ENCODE results near the gene CNN3.

The CNN3 gene

DNA sequence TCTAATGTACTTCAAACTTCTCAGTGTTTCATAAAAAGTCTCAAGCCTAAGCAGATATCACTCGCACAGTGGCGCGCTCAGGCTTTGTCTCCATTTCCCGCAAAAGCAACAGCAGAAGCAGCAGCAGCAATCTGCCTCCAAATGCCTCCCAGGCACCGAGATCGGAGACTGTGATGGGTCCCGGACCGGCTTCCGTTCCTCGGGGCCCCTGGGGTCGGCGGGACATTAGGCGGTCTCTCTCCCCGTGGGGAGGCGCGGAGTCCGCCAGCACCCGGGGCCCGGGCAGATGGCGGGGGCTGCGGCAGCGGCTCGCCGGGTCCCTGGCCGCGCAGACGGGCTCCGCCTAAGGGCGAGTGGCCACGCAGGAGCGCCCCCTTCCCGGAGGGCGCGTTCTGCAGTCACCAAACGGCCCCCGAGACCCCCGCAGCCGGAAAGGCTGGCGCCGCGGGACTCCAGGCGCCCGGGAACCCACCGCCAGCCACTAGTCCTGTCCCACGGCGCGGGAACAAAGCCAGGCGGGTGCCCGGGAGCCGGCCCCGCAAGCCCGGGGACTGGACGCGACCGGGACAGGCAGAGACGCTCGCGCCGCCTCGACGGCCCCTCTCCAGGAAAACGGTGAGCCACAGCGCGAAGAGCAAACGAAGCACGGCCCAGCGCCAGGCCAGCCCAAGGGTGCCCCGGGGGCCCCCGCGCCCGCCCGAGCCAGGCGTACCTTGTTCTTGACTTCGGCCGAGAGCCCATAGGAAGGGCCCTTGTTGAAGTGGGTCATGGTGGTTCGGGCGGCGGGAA, 590 bp downstream of the CNN3 start:
- ATAC-seq (replicated peaks; ENCODE audit: extremely low read depth, poor library complexity, severe bottlenecking), result no peak
- no peak overlapping the region for H3K27ac Mint-ChIP-seq (ENCODE audit: low read depth)
- no peak for DNase-seq (ENCODE audit: low spot score in 2 of 2)
- H3K4me1 Mint-ChIP-seq, result peaks cover 14% of the 10 kb centered on the region
- H3K9me3 Mint-ChIP-seq, result no peaks in the 10 kb centered on the region
- H3K27me3 Mint-ChIP-seq, result peaks cover 82% of the 10 kb centered on the region
- no peaks in the 10 kb centered on the region for H3K36me3 Mint-ChIP-seq (ENCODE audit: insufficient read depth)
- H3K4me3 Mint-ChIP-seq, result peak overlapping the region; percentile 69

DNA sequence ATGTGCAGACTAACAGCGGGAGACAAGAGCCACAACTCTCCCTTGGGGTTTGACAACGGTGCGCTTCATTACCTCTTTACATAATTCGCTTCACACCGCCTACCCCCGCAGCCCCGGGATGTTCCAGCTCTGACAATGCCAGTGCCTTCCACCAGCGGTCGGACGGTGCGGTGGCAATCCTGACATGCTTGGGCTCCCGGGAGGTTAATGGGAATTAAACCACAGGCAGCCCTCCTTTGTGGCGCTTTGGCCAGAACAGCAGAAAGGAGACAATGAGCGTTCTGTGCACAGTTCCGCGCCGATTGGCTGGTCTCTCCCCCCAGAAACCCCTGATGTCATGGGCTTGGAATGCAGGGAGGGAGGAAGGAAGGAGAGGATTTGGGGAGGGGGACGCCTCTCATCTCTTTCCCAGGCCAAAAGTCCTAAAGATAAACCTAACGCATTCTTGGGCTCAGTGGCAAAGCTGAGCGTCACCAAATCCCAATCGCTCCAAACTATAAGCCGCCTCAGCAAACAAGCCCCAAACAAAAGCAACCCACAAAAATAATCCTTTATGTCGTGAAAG, 1.3 kb downstream of the CNN3 start:
- peak overlapping the region; percentile 69 for H3K4me3 Mint-ChIP-seq
- H3K36me3 Mint-ChIP-seq (ENCODE audit: insufficient read depth), result no peaks in the 10 kb centered on the region
- no peaks in the 10 kb centered on the region for H3K9me3 Mint-ChIP-seq
- DNase-seq (ENCODE audit: low spot score in 2 of 2) (no peak), ATAC-seq (replicated peaks; ENCODE audit: extremely low read depth, poor library complexity, severe bottlenecking) (no peak)
- peaks cover 14% of the 10 kb centered on the region for H3K4me1 Mint-ChIP-seq
- H3K27me3 Mint-ChIP-seq, result peaks cover 88% of the 10 kb centered on the region
- no peak overlapping the region for H3K27ac Mint-ChIP-seq (ENCODE audit: low read depth)

DNA sequence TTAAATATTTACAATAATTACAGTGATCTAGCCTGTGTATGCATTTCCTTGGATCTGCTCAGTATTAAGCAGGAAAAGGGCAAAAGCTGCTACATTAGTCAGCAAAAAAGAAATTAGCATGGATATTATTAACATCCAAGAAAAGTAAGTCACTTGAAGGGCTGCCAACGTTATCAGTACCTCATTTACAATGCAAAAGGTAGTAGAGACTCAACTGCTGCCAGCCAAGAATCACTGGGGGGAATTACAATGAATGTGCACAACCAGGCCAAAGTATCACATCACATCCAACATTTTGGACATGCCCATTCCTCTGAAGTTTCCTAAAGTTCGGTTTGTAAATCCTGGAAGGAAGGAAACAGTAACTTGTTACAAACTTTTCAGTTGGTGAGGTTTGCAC, 1.9 kb downstream of the CNN3 start:
- Mint-ChIP-seq H3K36me3 (ENCODE audit: insufficient read depth) (no peaks in the 10 kb centered on the region), H3K4me3 (no peak overlapping the region), H3K27ac (ENCODE audit: low read depth) (no peak overlapping the region), H3K9me3 (no peaks in the 10 kb centered on the region), H3K27me3 (peaks cover 84% of the 10 kb centered on the region), H3K4me1 (peaks cover 14% of the 10 kb centered on the region)
- DNase-seq (ENCODE audit: low spot score in 2 of 2) (no peak), ATAC-seq (replicated peaks; ENCODE audit: extremely low read depth, poor library complexity, severe bottlenecking) (no peak)

DNA sequence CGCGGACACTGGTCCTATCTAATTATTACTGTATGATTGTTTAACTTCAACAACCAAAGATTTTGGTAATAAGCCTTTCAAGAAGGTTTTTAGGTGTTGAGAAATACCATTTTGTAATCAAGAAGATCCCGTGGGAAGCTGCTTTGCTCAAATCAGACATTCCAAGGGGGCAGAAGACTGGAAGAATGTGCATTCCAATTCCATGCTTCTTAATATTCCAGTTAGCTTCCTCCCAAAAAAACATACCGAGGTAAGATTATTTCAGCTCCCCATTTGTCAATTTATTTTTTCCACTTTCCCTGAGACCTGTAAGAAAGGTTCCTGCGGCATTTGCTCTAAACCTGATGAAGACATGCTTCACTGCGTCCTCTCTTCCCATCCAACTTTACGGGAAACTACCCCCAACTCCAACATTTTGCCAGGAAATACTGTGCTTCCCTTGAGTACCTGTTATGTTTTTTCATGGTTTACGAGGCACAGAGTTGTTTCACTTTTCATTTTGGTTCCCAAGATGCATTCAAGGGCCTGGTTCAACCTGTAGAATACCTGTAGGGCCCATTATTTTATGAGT, 4.1 kb downstream of the CNN3 start:
- DNase-seq (ENCODE audit: low spot score in 2 of 2) (no peak), ATAC-seq (replicated peaks; ENCODE audit: extremely low read depth, poor library complexity, severe bottlenecking) (no peak)
- no peaks in the 10 kb centered on the region for H3K9me3 Mint-ChIP-seq
- H3K36me3 Mint-ChIP-seq (ENCODE audit: insufficient read depth), result no peaks in the 10 kb centered on the region
- no peak overlapping the region for H3K4me3 Mint-ChIP-seq
- H3K27me3 Mint-ChIP-seq, result peaks cover 80% of the 10 kb centered on the region
- H3K4me1 Mint-ChIP-seq, result peaks cover 12% of the 10 kb centered on the region
- H3K27ac Mint-ChIP-seq (ENCODE audit: low read depth), result no peak overlapping the region

DNA sequence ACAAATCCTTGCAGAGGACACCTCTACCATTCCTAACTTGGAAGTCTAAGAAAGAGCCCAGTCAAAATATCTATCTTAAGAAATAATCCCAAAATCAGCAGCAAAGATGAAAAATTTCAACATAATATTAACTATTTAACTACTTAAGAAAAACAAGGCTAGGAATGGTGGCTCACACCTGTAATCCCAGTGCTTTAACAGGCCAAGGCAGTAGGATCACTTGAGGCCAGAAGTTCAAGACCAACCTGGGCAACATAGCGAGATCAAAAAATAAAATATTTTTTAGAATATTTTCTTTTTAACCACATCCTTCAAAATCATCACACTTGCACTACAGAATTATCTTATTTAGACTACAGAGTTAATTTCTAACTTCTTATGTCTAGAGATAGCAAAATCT, 4.9 kb downstream of the CNN3 start:
- no peak overlapping the region for H3K4me3 Mint-ChIP-seq
- DNase-seq (ENCODE audit: low spot score in 2 of 2), result no peak
- no peak for ATAC-seq (replicated peaks; ENCODE audit: extremely low read depth, poor library complexity, severe bottlenecking)
- H3K9me3 Mint-ChIP-seq, result no peaks in the 10 kb centered on the region
- H3K4me1 Mint-ChIP-seq, result peaks cover 6% of the 10 kb centered on the region
- no peaks in the 10 kb centered on the region for H3K36me3 Mint-ChIP-seq (ENCODE audit: insufficient read depth)
- peaks cover 82% of the 10 kb centered on the region for H3K27me3 Mint-ChIP-seq
- H3K27ac Mint-ChIP-seq (ENCODE audit: low read depth), result no peak overlapping the region

DNA sequence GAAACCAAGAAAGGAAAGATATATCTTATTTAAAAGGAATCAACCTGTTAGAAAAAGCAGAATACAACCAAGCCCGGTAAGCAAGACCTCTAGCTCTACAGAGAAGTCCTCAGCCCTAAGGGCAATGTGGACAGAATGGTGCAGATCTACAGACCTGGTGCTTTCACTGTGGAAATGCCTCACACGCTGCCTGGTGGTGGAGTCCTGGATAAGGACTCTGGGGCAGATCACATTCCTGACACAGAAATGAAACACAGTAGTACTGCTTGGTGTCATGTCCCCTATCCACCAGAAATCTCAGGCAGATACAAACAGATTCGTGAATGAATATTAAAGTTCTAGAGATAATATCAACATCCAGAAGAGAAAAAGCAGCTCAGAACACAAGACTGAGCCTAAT, 6.8 kb downstream of the CNN3 start:
- no peak for ATAC-seq (replicated peaks; ENCODE audit: extremely low read depth, poor library complexity, severe bottlenecking)

DNA sequence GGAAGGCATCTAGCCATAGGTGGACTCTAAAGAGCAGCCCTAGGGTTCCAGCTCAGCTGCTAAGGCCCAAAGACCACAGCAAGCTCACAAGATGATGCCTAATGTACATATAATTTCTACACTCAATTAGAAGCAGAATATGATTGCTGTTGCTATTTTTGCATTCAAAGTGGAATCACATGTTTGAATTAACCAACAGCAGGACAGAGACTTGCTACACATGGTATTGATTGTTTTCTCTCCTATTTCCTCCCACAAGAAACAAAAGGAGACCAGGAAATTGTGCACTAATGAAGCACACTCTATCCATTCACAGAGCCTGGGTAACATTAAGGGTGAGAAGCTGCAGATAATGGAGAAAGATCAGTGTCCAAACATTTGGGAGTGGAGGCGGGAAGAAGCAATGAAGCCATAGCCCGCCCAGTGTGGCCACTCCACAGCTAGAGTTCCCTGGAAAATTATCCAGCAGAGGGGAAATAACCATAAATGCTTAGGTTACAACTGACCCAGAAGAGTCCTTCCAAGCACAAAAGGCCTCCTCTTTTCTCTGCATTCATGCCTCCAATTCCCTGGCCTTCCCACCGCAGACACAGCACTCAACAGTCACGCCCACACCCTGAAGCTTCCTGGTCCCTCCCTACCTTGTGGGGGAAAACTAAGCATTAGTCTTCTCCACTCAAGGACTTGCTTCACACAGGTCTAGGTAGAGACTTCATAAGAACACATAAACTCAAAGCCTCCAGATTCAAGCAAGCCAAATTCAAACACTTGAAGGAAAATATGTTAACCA, 7.5 kb downstream of the CNN3 start:
- Mint-ChIP-seq H3K9me3 (no peaks in the 10 kb centered on the region), H3K27ac (ENCODE audit: low read depth) (no peak overlapping the region), H3K4me1 (peaks cover 6% of the 10 kb centered on the region), H3K27me3 (peaks cover 87% of the 10 kb centered on the region), H3K4me3 (no peak overlapping the region), H3K36me3 (ENCODE audit: insufficient read depth) (no peaks in the 10 kb centered on the region)
- no peak for ATAC-seq (replicated peaks; ENCODE audit: extremely low read depth, poor library complexity, severe bottlenecking)
- no peak for DNase-seq (ENCODE audit: low spot score in 2 of 2)

More for the DNA sequence above, 6.8 kb downstream of the CNN3 start:
- DNase-seq (ENCODE audit: low spot score in 2 of 2), result no peak
- Mint-ChIP-seq H3K4me1 (peaks cover 6% of the 10 kb centered on the region), H3K27ac (ENCODE audit: low read depth) (no peak overlapping the region), H3K4me3 (no peak overlapping the region), H3K27me3 (peaks cover 88% of the 10 kb centered on the region), H3K9me3 (no peaks in the 10 kb centered on the region), H3K36me3 (ENCODE audit: insufficient read depth) (no peaks in the 10 kb centered on the region)

DNA sequence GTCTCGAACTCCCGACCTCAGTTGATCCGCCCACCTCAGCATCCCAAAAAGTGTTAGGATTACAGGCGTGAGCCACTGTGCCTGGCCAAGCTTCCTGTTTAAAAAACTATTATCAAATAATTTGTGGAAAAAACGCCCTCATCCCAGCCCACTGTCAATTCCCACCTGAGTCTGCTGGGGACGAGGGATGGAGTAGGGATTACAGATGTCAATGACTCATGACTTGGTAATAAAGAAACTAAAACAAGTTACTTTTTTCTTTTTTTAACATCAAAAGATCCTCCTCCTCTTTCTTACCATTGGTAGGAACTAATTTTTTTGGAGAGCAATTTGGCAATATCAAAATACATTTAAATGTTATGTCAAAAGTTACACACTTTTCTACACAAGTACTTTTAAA, 9.7 kb downstream of the CNN3 start:
- Mint-ChIP-seq H3K27ac (ENCODE audit: low read depth) (no peak overlapping the region), H3K4me1 (no peaks in the 10 kb centered on the region), H3K36me3 (ENCODE audit: insufficient read depth) (no peaks in the 10 kb centered on the region), H3K27me3 (peaks cover 83% of the 10 kb centered on the region), H3K9me3 (no peaks in the 10 kb centered on the region), H3K4me3 (no peak overlapping the region)
- no peak for ATAC-seq (replicated peaks; ENCODE audit: extremely low read depth, poor library complexity, severe bottlenecking)
- no peak for DNase-seq (ENCODE audit: low spot score in 2 of 2)

DNA sequence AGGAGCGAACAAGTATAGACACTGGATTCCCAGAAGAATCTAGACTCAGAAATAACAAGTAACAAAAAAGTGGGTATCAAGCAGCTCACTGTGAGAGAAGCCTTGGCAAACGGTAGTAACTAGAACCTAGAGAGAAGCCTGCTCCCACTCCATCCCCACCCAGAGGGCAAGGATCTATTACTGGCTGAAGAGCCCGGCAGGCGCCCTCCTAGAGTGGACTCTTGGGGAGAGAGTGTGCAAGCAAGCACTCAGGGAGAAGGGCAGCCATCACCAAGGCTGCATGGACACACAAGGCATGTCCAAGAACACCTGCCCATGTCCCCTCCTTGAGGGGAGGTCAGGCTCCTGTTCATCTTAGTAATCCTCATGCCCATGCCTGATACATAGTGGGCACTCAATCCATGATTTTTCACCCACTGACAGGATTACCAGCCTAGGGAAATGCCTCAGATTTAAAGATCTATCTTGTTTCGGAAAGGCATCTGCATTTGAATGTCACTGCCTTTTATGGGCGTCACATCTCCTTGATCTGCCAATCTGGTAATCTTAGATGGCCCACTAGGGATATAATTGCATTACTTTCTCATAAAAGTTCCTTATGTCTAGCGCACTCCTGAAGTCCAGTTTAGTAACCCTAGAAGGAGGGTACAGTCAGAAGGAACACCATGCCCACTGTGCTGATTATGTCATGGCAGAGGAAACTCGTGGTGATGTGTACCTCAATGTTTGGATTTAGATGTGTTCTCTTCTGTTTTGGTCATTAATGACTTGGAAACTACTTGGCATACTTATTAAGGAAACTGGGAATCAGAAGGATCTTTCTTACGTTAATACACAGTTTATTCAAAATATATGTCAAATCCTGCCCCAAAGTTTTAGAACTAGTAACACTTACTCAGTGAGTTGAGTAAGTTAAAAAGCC, 14.4 kb downstream of the CNN3 start:
- H3K4me3 Mint-ChIP-seq, result no peak overlapping the region
- H3K4me1 Mint-ChIP-seq, result no peaks in the 10 kb centered on the region
- peaks cover 81% of the 10 kb centered on the region for H3K27me3 Mint-ChIP-seq
- DNase-seq (ENCODE audit: low spot score in 2 of 2) (no peak), ATAC-seq (replicated peaks; ENCODE audit: extremely low read depth, poor library complexity, severe bottlenecking) (no peak)
- H3K27ac Mint-ChIP-seq (ENCODE audit: low read depth), result no peak overlapping the region
- H3K36me3 Mint-ChIP-seq (ENCODE audit: insufficient read depth), result no peaks in the 10 kb centered on the region
- no peaks in the 10 kb centered on the region for H3K9me3 Mint-ChIP-seq

DNA sequence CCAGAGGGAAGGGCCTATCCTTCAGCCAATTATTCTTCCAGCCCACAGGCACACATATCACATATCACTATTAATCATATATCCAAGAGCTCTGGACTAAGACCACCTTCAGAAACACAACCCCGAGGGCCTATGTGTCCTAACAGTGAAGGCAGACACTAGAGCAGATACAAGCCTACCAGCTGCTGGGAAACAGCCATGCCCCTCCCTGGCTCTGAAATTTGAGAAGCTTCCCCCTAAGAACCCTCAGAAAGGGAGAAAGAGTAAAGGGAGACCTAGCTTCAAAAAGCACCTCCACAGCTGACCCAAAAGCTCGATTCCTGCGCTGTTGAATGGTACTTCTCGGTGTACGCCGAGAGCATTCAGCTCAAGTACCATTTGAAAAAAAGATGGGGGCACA, 17.4 kb downstream of the CNN3 start:
- Mint-ChIP-seq H3K27ac (ENCODE audit: low read depth) (no peak overlapping the region), H3K4me1 (no peaks in the 10 kb centered on the region), H3K36me3 (ENCODE audit: insufficient read depth) (no peaks in the 10 kb centered on the region), H3K4me3 (no peak overlapping the region), H3K9me3 (no peaks in the 10 kb centered on the region), H3K27me3 (peaks cover 73% of the 10 kb centered on the region)
- ATAC-seq (replicated peaks; ENCODE audit: extremely low read depth, poor library complexity, severe bottlenecking), result no peak
- DNase-seq (ENCODE audit: low spot score in 2 of 2), result no peak

DNA sequence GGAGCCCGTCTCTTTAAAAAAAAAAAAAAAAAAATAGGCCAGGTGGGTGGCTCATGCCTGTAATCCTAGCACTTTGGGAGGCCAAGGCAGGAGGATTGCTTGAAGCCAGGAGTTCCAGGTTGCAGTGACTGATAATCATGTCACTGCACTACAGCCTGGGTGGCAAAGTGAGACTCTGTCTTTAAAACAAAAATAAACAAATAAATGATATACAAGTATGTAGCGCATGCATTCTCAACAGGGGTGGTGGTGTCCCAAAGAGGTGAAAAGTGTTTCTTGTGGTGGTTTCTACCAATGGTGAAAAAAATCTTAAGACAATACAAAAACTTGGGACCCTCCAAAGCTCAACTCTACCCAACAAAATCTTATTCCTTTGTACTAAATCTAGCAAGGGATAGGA, 17.9 kb downstream of the CNN3 start:
- H3K36me3 Mint-ChIP-seq (ENCODE audit: insufficient read depth), result no peaks in the 10 kb centered on the region
- H3K27me3 Mint-ChIP-seq, result peaks cover 71% of the 10 kb centered on the region
- no peak for ATAC-seq (replicated peaks; ENCODE audit: extremely low read depth, poor library complexity, severe bottlenecking)
- H3K27ac Mint-ChIP-seq (ENCODE audit: low read depth), result no peak overlapping the region
- H3K4me3 Mint-ChIP-seq, result no peak overlapping the region
- H3K4me1 Mint-ChIP-seq, result no peaks in the 10 kb centered on the region
- no peak for DNase-seq (ENCODE audit: low spot score in 2 of 2)
- H3K9me3 Mint-ChIP-seq, result no peaks in the 10 kb centered on the region

DNA sequence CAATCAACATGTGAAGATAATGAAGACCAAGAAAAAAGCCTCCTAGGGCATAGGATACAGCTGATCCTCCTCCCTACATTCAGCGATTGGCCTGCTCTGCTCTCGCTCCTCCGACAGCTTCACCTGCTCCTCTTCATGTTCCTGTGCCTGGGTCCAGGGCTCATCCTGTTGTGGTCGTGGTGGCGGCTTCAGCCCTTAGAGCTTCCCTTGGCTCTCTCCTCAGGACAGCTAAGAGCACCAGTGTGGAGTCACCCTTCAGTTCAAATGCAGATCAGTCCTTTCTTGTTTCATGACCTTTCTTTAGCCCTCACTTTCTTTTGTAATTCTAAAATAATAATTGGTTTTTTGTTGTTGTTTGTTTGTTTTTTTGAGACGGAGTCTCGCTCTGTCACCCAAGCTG, 18.7 kb downstream of the CNN3 start:
- ATAC-seq (replicated peaks; ENCODE audit: extremely low read depth, poor library complexity, severe bottlenecking) (no peak), DNase-seq (ENCODE audit: low spot score in 2 of 2) (no peak)
- Mint-ChIP-seq H3K9me3 (no peaks in the 10 kb centered on the region), H3K27ac (ENCODE audit: low read depth) (no peak overlapping the region), H3K27me3 (peaks cover 63% of the 10 kb centered on the region), H3K4me3 (no peak overlapping the region), H3K4me1 (no peaks in the 10 kb centered on the region), H3K36me3 (ENCODE audit: insufficient read depth) (no peaks in the 10 kb centered on the region)

Data from central memory CD8-positive, alpha-beta T cell (primary cell).